CD14-positive monocyte (primary cell): ENCODE results near the gene MAD1L1. TPM values are rescaled to one million over a fixed set of nuclear protein-coding genes. Genes with fewer than 3 reads are reported as not detected.

Experiments used
- DNase-seq, 3 donors: peaks; one replicate each; pipeline ENCODE4 v3.0.0-alpha.2; 2011 to 2022
- H2AFZ ChIP-seq: 2 replicates; pipeline ENCODE4 v1.6.0; 2012; ENCODE audit warnings: mild to moderate bottlenecking, low read depth, low read length, inconsistent platforms; ENCODE audit not compliant: insufficient read depth, poor library complexity, severe bottlenecking
- H3K27ac ChIP-seq, 2 donors: 1 replicate in 1 of 2; 2 replicates in 1 of 2; pipeline ENCODE4 v1.5.1; 2012 to 2013; ENCODE audit warnings: low read length in 2 of 2, control low read depth in 1 of 2, inconsistent platforms in 1 of 2, low read depth in 1 of 2, mild to moderate bottlenecking in 1 of 2
- H3K27me3 ChIP-seq, 2 donors: one replicate each; pipeline versions ENCODE4 v1.6.0 to v1.6.1; 2011 to 2013; ENCODE audit warnings: low read length in 2 of 2; ENCODE audit not compliant: control insufficient read depth in 2 of 2, insufficient read depth in 2 of 2
- H3K36me3 ChIP-seq, 2 donors: replicated peaks in 1 of 2; 1 replicate in 1 of 2; 2 replicates in 1 of 2; pipeline versions ENCODE4 v1.5.1 to v1.6.1; 2012 to 2013; ENCODE audit warnings: low read length in 2 of 2, control low read depth in 1 of 2, inconsistent platforms in 1 of 2, mild to moderate bottlenecking in 1 of 2; ENCODE audit not compliant: insufficient read depth in 2 of 2, control insufficient read depth in 1 of 2
- H3K4me1 ChIP-seq, 2 donors: 1 replicate in 1 of 2; 2 replicates in 1 of 2; pipeline versions ENCODE4 v1.5.1 to v1.6.1; 2012 to 2013; ENCODE audit warnings: low read length in 2 of 2, control low read depth in 1 of 2, inconsistent platforms in 1 of 2, mild to moderate bottlenecking in 1 of 2, moderate library complexity in 1 of 2; ENCODE audit not compliant: insufficient read depth in 2 of 2, control insufficient read depth in 1 of 2
- H3K4me2 ChIP-seq: replicated peaks from 2 replicates; pipeline ENCODE3; 2012; ENCODE audit warnings: low read length, moderate library complexity, mild to moderate bottlenecking; ENCODE audit not compliant: poor library complexity, severe bottlenecking; ENCODE audit errors: extremely low read depth
- H3K4me3 ChIP-seq, 3 experiments: fragments of 200-600 bp in 1 of 3; sonication (generic) in 1 of 3; replicated peaks in 1 of 3; 1 replicate in 2 of 3; 2 replicates in 1 of 3; pipeline ENCODE4 v1.5.1; 2011 to 2013; ENCODE audit warnings: low read length in 3 of 3, mild to moderate bottlenecking in 3 of 3, control low read depth in 2 of 3, low read depth in 2 of 3, inconsistent platforms in 1 of 3, moderate library complexity in 1 of 3
- H3K79me2 ChIP-seq: 2 replicates; pipeline ENCODE4 v1.6.0; 2012; ENCODE audit warnings: mild to moderate bottlenecking, control low read depth, inconsistent platforms, low read length, moderate library complexity; ENCODE audit not compliant: insufficient read depth
- H3K9ac ChIP-seq: 2 replicates; pipeline ENCODE4 v1.6.0; 2017; ENCODE audit warnings: low read length, mild to moderate bottlenecking; ENCODE audit not compliant: insufficient read depth, poor library complexity, severe bottlenecking
- H3K9me3 ChIP-seq, 2 donors: replicated peaks in 1 of 2; 1 replicate in 1 of 2; 2 replicates in 1 of 2; pipeline versions ENCODE4 v1.5.1 to v1.6.1; 2012 to 2013; ENCODE audit warnings: low read length in 2 of 2, control low read depth in 1 of 2; ENCODE audit not compliant: control insufficient read depth in 1 of 2, insufficient read depth in 1 of 2
- H4K20me1 ChIP-seq: 2 replicates; pipeline ENCODE4 v1.6.0; 2012; ENCODE audit warnings: mild to moderate bottlenecking, low read length, control low read depth, moderate library complexity; ENCODE audit not compliant: insufficient read depth
- H3K27ac Mint-ChIP-seq, 7 donors: one replicate each; pipeline ENCODE4 v1.8.0; 2020; ENCODE audit warnings: mild to moderate bottlenecking in 7 of 7, mixed read lengths in 7 of 7, moderate library complexity in 6 of 7, inconsistent platforms in 2 of 7
- H3K27me3 Mint-ChIP-seq, 3 donors: one replicate each; pipeline ENCODE4 v1.8.0; 2021 to 2022; ENCODE audit warnings: low read depth in 3 of 3, mild to moderate bottlenecking in 3 of 3, mixed read lengths in 3 of 3, moderate library complexity in 3 of 3, inconsistent platforms in 1 of 3
- H3K36me3 Mint-ChIP-seq, 2 donors: one replicate each; pipeline ENCODE4 v1.8.0; 2020; ENCODE audit warnings: mixed read lengths in 2 of 2, inconsistent platforms in 1 of 2, mild to moderate bottlenecking in 1 of 2
- H3K4me1 Mint-ChIP-seq: one replicate; pipeline ENCODE4 v1.8.0; 2020; ENCODE audit warnings: mild to moderate bottlenecking, mixed read lengths
- H3K4me3 Mint-ChIP-seq, 2 donors: one replicate each; pipeline ENCODE4 v1.8.0; 2020; ENCODE audit warnings: mild to moderate bottlenecking in 2 of 2, mixed read lengths in 2 of 2, moderate library complexity in 1 of 2
- H3K9me3 Mint-ChIP-seq, 7 donors: one replicate each; pipeline ENCODE4 v1.8.0; 2020 to 2022; ENCODE audit warnings: mixed read lengths in 7 of 7, mild to moderate bottlenecking in 6 of 7, moderate library complexity in 6 of 7, inconsistent platforms in 2 of 7
- WGBS: methylation state at CpG from one replicate; pipeline ENCODE4 v1.1.5; 2013; ENCODE audit warnings: missing lambda C conversion rate; ENCODE audit not compliant: insufficient coverage; 5-methylcytosine and 5-hydroxymethylcytosine counted together
- intact Hi-C, 2 donors: fragments of 100-400 bp; cut with micrococcal nuclease; formaldehyde crosslinking; loops; one replicate each; pipeline versions ENCODE4 v1.15.0 to v1.15.1; 2023
- polyA plus RNA-seq, 3 donors: library from polyadenylated mRNA; depleted of rRNA in 1 of 3; unstranded in 2 of 3; stranded (reverse) in 1 of 3; fragments of 300-500 nt in 2 of 3; fragments of >200 nt in 1 of 3; fragmentation: Illumina TruSeq in 2 of 3; gene quantifications; 1 replicate in 2 of 3; 2 replicates in 1 of 3; pipeline ENCODE4 v1.2.3, GENCODE V29; 2012 to 2021
- TF ChIP-seq, protein P1 (sequence below): fragments of 200-600 bp; IDR thresholded peaks from one replicate; pipeline ENCODE4 v1.8.0; 2022; ENCODE audit warnings: antibody characterized with exemption, mild to moderate bottlenecking

MAD1L1 gene
- polyA plus RNA-seq, 3 donors, result 22.0 to 39.4 (median 33.2) TPM

DNA sequence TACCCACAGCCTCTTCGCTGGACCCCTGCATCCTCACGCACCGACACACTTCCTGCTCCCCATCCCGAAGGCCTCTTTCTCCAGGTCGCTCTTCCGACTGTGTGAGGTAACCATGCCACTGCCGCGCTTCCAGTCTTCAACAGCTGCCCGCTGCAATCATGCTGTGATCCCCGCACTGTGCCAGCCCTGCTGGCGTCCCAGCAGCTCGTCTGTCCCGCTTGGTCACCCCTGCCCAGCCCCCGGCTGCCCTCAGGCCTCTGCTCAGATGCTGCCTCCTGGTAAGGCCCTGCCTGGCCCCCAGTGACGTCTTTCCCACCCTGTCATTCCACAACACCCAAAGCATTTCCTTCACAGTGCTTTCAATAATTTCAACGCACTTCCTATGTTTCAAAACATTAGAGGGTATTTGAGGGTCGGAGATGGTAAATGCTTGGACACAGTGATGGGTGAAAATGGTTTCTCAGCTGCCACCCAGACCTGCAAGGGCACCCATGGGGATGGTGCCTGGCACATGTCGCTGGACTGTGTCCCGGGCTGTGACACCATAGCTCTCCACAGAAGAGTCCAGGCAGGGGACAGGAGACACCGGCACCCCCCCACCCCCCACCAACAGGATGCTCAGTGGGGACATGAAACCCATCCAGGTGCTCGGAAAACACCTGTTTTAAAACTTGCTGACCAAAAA is 125.2 kb downstream of the MAD1L1 start:
- Histone ChIP-seq H3K9ac (no peak overlapping the region), H3K4me3 (no peak overlapping the region), H3K4me1 (peaks cover 17 to 37% of the 10 kb centered on the region in 2 donors), H3K9me3 (no peaks in the 10 kb centered on the region), H3K4me2 (no peak overlapping the region), H3K36me3 (no peaks in the 10 kb centered on the region), H3K27me3 (no peaks in the 10 kb centered on the region), H3K79me2 (no peaks in the 10 kb centered on the region), H2AFZ (no peak overlapping the region), H3K27ac (no peak overlapping the region), H4K20me1 (peaks cover 6% of the 10 kb centered on the region)
- Mint-ChIP-seq H3K27ac (no peak overlapping the region), H3K4me3 (no peak overlapping the region), H3K27me3 (peaks cover 0 to 2% (median under 1%) of the 10 kb centered on the region in 3 donors), H3K4me1 (peaks cover 54% of the 10 kb centered on the region), H3K36me3 (peaks cover 35 to 42% of the 10 kb centered on the region in 2 donors), H3K9me3 (peaks cover 0 to under 1% (median 0%) of the 10 kb centered on the region in 7 donors)
- TF ChIP-seq, protein P1, sequence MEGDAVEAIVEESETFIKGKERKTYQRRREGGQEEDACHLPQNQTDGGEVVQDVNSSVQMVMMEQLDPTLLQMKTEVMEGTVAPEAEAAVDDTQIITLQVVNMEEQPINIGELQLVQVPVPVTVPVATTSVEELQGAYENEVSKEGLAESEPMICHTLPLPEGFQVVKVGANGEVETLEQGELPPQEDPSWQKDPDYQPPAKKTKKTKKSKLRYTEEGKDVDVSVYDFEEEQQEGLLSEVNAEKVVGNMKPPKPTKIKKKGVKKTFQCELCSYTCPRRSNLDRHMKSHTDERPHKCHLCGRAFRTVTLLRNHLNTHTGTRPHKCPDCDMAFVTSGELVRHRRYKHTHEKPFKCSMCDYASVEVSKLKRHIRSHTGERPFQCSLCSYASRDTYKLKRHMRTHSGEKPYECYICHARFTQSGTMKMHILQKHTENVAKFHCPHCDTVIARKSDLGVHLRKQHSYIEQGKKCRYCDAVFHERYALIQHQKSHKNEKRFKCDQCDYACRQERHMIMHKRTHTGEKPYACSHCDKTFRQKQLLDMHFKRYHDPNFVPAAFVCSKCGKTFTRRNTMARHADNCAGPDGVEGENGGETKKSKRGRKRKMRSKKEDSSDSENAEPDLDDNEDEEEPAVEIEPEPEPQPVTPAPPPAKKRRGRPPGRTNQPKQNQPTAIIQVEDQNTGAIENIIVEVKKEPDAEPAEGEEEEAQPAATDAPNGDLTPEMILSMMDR, result no peak
- WGBS, result 78% methylated on average over 16 of the region's 21 CpGs
- intact Hi-C loops, result no loop called here
- no peak for DNase-seq

DNA sequence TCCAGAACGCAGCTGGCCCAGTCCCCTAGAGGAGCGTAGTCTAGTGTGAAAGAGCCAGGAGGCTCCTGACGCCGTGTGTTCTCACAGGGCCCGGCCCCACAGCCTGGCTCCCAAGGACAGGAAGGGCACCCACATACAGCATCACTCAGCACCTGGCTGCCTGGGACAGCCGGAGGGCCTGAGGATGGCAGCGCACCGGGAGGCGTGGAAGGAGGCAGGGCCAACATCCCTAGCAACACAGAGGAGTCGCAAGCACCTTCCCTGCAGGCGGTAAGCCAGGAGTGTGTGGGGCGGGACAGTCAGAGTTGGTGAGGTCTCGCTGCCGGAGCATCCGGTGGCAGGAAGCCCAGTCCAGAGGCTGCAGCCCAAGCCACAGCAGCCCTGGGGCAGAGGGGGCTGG is 125.8 kb downstream of the MAD1L1 start:
- Histone ChIP-seq H3K4me2 (no peak overlapping the region), H3K79me2 (no peaks in the 10 kb centered on the region), H3K27me3 (no peaks in the 10 kb centered on the region), H4K20me1 (peaks cover 3% of the 10 kb centered on the region), H3K27ac (no peak overlapping the region), H3K36me3 (no peaks in the 10 kb centered on the region), H3K9me3 (no peaks in the 10 kb centered on the region), H2AFZ (no peak overlapping the region), H3K4me3 (no peak overlapping the region), H3K4me1 (peaks cover 15 to 32% of the 10 kb centered on the region in 2 donors), H3K9ac (no peak overlapping the region)
- no peak for DNase-seq
- Mint-ChIP-seq H3K36me3 (peaks cover 39 to 42% of the 10 kb centered on the region in 2 donors), H3K27me3 (peaks cover 0 to 2% (median 1%) of the 10 kb centered on the region in 3 donors), H3K4me3 (no peak overlapping the region), H3K27ac (no peak overlapping the region), H3K4me1 (peaks cover 49% of the 10 kb centered on the region), H3K9me3 (peaks cover 0 to 5% (median 0%) of the 10 kb centered on the region in 7 donors)
- intact Hi-C loops, result no loop called here
- 75% methylated on average over 15 of the region's 15 CpGs for WGBS
- TF ChIP-seq, protein P1, result no peak
